ENCODE results near the gene SLC17A9.

DNA sequence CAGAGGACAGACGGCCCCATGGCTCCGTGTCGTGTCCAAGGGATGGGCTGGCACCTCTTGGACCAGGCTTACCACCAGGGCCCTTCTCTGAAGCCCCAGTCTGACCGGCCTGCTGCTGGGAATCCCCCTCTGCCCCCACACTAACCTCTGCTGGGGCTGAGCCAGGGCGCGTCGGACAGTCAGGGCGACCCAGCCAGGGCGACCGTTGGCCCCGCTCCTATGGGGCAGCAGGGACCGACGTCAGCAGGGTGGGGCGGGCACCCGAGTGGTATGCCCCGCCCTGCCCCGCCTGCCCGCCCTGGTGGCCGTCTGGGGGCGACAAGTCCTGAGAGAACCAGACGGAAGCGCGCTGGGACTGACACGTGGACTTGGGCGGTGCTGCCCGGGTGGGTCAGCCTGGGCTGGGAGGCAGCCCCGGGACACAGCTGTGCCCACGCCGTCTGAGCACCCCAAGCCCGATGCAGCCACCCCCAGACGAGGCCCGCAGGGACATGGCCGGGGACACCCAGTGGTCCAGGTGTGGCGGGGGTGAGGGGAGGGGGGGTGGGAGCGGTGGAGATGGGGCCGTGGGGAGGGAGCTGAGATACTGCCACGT is at the start of gene SLC17A9:
- no peak for TF ChIP-seq SAP30 (IDR thresholded peaks at IDR 0.05; ENCODE audit: insufficient read depth, insufficient replicate concordance, low read length)
- TF ChIP-seq FOSL1 (IDR thresholded peaks at IDR 0.05; ENCODE audit: insufficient read depth, low read depth, low read length), result no peak
- TF ChIP-seq, protein P1, sequence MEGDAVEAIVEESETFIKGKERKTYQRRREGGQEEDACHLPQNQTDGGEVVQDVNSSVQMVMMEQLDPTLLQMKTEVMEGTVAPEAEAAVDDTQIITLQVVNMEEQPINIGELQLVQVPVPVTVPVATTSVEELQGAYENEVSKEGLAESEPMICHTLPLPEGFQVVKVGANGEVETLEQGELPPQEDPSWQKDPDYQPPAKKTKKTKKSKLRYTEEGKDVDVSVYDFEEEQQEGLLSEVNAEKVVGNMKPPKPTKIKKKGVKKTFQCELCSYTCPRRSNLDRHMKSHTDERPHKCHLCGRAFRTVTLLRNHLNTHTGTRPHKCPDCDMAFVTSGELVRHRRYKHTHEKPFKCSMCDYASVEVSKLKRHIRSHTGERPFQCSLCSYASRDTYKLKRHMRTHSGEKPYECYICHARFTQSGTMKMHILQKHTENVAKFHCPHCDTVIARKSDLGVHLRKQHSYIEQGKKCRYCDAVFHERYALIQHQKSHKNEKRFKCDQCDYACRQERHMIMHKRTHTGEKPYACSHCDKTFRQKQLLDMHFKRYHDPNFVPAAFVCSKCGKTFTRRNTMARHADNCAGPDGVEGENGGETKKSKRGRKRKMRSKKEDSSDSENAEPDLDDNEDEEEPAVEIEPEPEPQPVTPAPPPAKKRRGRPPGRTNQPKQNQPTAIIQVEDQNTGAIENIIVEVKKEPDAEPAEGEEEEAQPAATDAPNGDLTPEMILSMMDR (IDR thresholded peaks at IDR 0.05; ENCODE audit: control extremely low read depth in 1 of 3, insufficient read depth in 1 of 3, low read depth in 1 of 3, low read length in 3 of 3), result no peak
- TF ChIP-seq POLR2AphosphoS5 (IDR thresholded peaks at IDR 0.05; ENCODE audit: low read depth, low read length), result no peak
- no peak for TF ChIP-seq JUND (IDR thresholded peaks at IDR 0.05; ENCODE audit: low read length)
- TF ChIP-seq RNF2 (IDR thresholded peaks at IDR 0.05; ENCODE audit: borderline replicate concordance, low read depth, low read length, missing control alignments, poor library complexity, severe bottlenecking), result no peak
- no peak for TF ChIP-seq POLR2A (IDR thresholded peaks at IDR 0.05; ENCODE audit: control extremely low read depth in 1 of 2, low read depth in 2 of 2, low read length in 2 of 2)
- no peak for TF ChIP-seq TCF12 (IDR thresholded peaks at IDR 0.05; ENCODE audit: low read depth, low read length)
- TF ChIP-seq EZH2 (IDR thresholded peaks at IDR 0.05; ENCODE audit: low read depth, low read length, severe bottlenecking), result no peak
- no peak for TF ChIP-seq HDAC2 (IDR thresholded peaks at IDR 0.05; ENCODE audit: borderline replicate concordance in 1 of 2, low read depth in 2 of 2, low read length in 2 of 2)
- TF ChIP-seq YY1 (IDR thresholded peaks at IDR 0.05; ENCODE audit: low read depth, low read length), result no peak
- TF ChIP-seq KDM1A (IDR thresholded peaks at IDR 0.05; ENCODE audit: borderline replicate concordance, low read length), result no peak

Measured in H1 (cell line).